ENCODE data around the gene BTD.

DNA sequence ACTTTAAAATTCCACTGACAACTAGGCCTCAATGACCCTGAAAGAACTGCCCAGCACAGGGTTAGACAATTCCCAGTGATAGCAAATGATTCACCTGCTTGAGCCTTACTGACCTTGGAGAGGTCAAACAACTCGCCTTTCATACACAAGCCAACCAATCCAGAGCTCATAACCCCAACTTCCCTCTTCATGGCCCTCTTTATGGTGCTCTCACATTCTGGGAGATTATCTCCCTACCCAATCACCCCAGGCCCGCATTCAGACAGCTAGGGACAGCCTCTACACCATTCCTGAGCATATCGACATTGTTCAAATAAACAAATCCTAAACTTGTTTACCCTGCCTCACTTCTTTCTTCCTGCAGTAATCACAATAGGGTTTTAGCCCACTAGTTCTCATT, 47.8 kb upstream of the BTD start:
- TF ChIP-seq, protein P1, sequence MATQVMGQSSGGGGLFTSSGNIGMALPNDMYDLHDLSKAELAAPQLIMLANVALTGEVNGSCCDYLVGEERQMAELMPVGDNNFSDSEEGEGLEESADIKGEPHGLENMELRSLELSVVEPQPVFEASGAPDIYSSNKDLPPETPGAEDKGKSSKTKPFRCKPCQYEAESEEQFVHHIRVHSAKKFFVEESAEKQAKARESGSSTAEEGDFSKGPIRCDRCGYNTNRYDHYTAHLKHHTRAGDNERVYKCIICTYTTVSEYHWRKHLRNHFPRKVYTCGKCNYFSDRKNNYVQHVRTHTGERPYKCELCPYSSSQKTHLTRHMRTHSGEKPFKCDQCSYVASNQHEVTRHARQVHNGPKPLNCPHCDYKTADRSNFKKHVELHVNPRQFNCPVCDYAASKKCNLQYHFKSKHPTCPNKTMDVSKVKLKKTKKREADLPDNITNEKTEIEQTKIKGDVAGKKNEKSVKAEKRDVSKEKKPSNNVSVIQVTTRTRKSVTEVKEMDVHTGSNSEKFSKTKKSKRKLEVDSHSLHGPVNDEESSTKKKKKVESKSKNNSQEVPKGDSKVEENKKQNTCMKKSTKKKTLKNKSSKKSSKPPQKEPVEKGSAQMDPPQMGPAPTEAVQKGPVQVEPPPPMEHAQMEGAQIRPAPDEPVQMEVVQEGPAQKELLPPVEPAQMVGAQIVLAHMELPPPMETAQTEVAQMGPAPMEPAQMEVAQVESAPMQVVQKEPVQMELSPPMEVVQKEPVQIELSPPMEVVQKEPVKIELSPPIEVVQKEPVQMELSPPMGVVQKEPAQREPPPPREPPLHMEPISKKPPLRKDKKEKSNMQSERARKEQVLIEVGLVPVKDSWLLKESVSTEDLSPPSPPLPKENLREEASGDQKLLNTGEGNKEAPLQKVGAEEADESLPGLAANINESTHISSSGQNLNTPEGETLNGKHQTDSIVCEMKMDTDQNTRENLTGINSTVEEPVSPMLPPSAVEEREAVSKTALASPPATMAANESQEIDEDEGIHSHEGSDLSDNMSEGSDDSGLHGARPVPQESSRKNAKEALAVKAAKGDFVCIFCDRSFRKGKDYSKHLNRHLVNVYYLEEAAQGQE (IDR thresholded peaks at IDR 0.05; ENCODE audit: low read depth, low read length) = no peak
- TF ChIP-seq EP300 (IDR thresholded peaks at IDR 0.05; ENCODE audit: borderline replicate concordance in 1 of 2, control insufficient read depth in 1 of 2, low read depth in 2 of 2, low read length in 2 of 2) = no peak
- TF ChIP-seq CEBPB (IDR thresholded peaks at IDR 0.05; ENCODE audit: borderline replicate concordance in 1 of 2, low read depth in 2 of 2, low read length in 2 of 2) = no peak
